HG03460 (cell line): ENCODE results near the gene CAPSL.
"Not testable (repeated sequence)": the region's sequence is repeated elsewhere in the genome, so short reads cannot be mapped to it uniquely, and the experiment has no call there.

Experiments
- ATAC-seq: cut with Tn5 transposase; IDR thresholded peaks from one replicate; pipeline ENCODE4 v1.9.1; 2021; ENCODE audit not compliant: unreplicated experiment

Gene CAPSL

DNA sequence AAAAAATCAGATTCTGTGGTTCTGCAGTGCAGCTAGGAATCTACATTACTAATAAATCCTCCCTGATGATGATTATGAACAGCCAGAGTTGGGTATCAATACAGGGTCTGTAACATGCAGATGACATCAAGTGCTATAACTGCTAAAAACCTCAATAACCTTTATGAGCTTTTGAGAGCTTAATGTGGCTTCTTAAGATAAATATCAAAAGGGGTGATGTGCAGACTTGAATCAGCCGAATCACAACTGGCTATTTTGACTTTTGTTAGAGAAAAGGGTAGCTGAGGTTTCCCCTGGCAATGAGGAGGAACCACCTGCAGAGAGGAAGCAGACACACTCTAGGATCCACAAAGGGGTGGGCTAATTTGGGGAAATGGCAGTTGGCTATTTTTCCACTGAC, 30.2 kb downstream of the CAPSL start:
- no peak for ATAC-seq

DNA sequence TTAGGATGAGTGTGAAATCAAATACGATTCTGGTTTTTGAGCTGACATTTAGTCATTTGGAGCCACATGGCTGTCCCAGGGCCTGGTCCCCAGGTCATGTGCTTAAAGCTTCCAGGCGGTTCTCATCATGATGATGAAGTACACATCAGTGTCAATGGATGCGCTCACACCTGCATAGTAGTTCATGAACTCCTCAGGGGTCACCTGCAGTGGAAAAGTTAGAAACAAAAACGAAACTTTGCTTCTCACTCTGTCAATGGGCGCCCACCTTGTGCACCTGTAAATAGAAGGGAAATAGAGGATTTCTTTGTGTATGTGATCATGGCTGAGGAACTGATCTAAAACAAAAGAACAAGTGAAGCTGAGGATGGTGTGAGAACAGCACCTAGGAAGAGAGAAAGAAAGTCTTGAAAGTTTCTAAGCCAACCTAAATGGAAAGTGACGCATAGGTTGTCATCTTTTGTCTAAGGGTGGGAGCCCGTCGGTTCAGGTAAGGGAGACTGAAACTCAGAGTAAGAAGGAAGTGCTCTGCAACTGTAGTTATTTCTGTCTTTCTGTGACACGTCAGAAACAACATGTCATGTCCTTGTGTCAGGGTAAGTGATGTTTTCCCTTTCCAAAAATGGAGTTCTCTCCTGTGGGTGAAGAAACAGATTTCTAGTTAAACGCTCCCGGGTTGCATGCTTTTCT, 33.8 kb downstream of the CAPSL start:
- ATAC-seq = no peak

DNA sequence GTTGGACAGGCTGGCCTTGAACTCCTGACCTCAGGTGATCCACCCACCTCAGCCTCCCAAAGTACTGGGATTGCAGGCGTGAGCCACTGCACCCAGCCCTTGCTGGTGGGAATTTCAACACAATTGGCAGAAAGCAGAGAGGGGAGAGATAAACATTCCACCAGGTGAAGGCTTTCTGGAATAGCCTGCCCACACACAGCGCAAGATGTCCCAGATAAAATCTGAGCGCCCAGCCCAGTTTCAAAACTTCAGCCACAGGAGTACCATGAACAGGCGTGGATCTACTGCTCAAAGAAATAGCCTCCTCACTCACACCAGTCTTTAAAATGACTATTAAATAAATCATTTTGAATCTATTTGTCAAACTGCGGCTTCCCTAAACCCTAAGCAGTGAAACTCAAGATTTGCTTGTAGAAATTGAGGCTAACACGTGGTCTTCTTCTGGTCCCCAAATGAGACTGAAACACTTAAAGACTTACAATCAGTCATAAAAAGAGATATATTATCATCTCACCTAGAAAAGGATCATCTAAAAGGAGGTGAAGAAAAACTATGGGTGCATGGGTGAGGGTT, 34.7 kb downstream of the CAPSL start:
- ATAC-seq = no peak

DNA sequence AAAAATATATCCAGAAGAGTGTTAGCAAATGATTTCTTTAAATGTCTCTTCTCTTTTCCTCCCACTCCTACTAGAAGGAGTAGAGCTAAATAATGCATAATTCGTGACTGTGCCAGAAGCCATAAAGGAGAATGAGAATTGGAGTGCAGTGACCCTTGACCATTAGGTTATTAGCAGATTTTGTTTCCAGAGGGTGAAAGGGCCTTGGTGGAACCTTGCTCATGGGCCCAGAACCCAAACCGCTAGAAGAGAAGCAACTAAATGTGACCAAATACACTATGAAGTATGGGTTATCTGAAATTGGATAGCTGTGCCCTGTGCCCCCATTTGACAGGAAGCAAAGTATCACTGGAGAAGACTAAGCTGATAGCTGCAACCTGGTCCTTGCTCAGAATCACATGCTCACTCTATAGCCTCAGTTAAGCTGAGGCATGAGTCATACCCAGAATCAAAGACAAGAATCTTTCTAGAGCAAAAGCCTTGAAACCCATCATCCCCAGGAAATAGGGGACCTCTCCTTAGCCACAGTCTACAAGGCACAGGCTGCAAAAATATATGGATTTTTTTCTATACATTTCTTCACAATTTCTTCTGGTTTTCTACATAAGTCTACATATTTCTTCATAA, 36.3 kb downstream of the CAPSL start:
- ATAC-seq = no peak

DNA sequence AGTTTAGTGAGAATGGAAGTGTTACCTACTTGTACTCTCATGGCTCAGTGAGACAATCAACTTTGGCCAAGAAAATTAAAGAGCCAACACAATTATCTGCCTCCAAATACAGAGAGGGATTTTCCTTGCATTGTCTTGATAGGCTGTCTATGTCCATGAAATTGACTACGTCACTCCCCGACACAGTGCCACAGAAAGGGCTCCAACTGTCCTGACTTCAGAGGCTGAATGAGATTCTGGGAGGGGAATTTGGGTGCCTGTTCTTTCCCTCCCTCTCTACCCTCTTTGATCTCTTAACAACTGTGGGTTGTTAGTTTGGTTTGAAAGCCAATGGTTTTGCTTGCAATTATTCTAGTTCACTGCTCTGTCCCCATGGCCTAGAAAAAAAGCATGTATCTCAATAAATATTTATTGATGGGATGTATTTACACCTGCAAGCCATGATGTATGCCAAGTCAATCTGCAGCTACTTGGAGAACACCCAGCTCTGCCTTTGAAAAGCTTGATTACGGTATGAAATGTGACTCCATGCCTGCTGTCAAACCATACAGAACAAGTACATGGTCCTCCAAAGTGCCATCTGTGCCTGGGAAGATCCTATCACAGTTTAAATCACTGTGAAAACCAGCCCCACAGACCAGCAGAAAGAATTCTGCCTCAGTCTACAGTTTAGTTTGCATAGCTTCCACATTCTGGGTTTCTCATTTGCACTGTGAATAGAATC, 37.3 kb downstream of the CAPSL start:
- ATAC-seq = no peak

DNA sequence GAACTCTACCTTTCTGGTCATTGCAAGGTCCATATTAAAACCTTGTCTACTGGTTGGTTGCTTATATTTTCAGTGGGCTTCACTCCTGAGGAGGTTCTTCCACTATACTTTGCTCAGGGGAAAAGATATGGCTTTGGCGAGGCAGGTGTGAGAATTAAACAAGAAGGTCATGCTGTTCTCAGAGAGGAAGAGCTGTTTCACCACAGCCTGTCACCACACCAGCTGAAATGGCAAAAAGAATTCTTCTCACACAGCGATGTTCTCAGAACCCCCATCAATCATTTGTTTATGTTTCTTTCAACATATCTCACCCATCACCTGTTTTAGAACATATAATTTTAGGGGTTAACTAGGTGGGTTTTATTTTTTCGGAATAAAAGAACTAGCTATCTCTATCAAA, 38.6 kb downstream of the CAPSL start:
- ATAC-seq = no peak

DNA sequence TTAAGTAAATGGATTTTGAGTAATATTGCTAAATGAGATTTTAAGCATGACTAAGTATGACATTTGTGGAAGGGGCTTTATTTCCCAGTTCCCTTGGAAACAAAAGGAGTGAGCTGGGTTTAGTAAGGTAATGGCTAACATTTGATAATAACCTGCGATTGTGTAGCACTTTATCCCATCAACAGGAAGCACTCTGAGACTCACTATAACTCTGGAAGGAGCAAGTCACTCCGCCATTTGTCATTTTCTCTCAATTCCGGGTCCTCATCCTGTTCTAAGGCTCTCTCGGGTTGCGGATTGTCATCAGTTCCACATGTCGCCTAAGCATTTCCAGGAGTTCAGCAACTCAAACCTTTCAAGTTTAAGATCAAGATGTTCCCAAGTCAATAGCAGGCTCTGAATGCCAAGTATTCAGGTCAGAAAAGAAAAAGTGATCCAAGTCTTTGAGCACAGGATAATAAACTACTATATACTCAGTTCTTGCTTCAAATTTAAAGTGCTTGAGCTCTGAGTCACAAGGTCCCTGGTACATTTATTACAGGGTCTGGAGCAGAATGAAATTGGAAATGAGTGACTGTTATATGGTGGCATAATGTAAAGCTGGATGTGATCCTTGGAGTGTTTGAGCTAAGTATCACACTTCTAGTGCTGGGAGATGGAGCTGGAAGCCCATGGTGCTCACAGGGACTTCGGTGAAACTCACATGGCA, 39.3 kb downstream of the CAPSL start:
- ATAC-seq = no peak

DNA sequence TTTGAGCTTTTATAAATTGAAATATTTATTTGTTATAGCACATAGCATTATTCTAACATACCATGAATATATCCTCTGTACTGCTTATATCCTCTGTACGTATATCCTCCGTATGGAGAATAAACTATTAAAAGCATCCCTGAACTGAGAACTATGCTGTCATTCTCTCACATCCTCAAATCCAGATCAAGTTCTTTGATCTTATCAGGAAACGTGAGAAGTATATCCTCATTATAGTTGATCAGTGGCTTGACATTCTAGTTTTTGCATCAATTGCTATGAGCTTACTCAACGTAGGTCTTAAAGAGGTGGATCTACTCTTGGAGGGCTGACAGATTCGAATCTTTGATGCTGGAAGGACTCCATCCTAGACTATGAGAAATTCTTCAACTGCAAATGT, 44.3 kb downstream of the CAPSL start:
- ATAC-seq = no peak

DNA sequence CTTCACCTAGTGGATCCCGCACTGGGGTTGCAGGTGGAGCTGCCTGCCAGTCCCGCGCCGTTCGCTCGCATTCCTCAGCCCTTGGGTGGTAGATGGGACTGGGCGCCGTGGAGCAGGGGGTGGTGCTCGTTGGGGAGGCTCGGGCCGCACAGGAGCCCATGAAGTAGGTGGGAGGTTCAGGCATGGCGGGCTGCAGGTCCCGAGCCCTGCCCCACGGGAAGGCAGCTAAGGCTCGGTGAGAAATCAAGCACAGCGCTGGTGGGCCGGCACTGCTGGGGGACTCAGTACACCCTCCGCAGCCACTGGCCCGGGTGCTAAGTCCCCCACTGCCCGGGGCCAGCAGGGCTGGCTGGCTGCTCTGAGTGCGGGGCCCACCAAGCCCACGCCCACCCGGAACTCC, 45.6 kb downstream of the CAPSL start:
- not testable (repeated sequence) for ATAC-seq

DNA sequence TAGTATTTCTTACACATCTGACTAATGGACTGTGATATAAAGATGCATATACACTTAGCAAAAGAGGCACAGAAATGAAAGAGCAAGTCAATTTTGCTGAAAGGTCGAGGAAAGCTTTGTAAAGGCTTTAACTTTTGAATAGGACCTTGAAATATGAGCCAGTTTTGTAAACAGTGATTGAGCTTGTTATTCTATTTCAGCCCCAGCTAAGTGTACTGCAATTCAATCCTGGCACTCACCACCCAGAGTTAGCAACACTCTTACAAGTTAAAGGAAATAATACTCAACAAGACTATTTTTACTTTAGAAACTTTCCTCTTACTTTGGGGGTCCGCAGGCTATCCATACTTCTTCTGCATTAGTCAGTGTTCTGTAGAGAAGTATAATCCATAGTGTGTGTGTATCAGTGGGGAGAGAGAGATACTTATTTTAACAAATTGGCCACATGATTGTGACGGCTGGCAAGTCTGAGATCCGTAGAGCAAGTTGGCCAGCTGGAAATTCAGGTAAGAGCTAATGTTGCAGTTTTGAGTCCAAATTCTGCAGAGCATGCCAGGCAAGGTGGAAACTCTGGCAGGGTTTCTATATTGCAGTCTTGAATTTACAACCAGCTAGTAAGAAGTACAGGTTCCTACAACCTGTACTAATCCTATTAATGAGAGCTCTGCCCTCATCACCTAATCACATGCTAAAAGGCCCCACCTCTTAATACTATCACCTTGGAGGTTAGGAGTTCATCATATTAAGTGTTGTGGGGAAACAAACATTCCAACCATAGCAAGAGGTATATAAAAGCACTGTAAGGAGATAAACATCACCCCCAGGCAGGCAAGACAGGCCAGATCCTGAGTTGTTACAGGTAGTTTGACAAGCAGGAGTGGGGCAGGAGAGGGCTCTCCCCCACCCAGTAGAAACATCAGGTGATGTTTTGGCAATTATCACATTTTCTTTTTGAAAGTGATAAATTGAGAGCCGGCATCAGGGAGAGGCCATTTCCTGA, 48.1 kb downstream of the CAPSL start:
- no peak for ATAC-seq

DNA sequence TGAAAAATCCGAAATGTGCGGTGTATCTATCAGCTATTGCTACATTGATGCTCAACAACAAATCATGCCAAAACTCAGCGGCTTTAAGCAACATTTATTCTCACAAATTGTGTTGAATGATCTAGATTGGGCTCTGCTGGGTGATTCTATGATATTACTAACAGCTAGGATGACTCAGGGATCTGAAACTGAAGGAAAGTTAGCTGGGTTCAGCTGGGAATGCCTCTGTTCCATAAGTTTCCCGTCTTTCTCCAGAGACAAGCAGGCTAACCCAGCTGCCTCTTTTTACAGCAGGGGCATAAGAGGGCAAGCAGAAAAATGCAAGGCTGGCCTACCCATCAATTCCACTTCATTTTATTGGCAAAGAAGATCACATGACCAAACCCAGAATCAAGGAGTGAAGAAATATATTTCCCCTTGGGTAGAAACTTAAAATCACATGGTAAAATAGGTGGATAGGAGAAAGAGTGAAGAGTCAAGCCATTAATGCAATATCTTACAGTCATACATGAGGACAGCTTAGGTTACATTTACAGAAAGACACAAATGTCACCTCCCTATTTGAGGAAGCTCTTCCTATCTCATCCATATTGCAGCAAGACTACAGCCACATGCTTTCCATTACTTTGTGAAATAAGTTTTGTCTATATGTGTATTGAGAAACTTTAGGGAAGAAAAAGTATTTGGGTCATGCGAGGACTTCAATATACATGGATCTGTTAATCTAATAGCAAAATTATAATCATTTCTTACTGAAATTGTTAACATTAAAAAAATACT, 50.9 kb downstream of the CAPSL start:
- ATAC-seq = no peak

DNA sequence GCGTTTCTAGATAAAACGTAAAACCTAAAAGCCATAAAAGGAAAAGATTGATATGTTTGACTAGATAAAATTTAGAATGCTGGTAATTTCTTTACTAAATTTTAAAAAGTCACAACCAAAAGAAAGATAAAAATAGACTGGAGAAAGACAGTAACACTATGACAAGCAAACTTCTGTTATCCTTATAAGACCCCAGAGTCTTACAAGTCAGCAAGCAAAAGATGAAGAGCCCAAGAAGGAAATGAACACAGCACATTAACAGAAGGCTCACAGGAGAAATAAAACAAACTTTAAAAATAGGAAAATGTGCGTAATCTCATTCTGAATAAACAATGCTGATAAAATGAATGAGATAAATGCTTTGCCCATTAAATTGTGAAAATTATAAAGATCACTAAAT, 52.0 kb downstream of the CAPSL start:
- no peak for ATAC-seq

DNA sequence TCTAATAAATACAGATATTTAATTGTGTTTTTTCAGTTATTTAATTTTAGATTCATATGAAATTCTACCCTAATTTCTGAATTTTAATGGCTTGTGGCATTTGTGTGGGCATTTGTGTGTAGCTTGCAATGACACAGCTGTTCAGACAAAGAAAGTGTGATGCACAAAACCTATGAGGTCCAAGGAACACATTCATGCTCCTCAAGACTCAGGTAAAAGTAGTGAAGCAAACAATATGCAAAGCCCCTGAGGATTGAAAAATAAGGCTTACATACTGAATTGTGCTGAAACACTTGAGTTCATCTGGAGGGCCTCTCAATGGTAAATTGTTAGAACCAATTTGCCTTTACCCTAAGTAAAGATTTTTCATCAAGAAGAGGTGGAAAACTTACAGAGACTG, 53.6 kb downstream of the CAPSL start:
- ATAC-seq = no peak

DNA sequence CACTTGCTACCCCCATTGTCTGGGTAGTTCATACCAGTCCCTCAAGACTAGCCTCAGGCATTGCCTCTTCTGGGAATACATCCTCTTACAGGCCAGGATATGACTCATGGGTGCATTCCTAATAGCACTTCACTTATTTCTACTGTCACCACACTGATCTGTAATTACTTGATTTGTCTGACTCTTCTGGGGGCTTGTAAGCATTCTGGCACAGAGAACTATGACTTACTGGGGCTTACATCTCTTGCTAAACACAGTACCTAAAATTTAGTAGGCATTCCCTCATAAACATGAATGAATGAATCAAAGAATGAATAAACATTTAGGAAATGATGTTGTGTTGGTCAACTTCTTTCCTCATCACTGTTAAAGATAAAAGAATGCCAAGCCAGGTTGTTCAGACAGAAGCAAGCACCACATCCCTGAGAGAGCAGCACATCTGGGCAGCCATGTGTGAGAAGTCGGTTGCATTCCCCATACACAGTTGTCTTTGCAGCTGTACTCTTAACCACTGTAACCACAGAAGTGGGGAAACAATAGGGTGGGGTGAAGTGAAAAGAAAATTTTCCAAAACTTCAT, 54.1 kb downstream of the CAPSL start:
- peak; percentile 82 for ATAC-seq

DNA sequence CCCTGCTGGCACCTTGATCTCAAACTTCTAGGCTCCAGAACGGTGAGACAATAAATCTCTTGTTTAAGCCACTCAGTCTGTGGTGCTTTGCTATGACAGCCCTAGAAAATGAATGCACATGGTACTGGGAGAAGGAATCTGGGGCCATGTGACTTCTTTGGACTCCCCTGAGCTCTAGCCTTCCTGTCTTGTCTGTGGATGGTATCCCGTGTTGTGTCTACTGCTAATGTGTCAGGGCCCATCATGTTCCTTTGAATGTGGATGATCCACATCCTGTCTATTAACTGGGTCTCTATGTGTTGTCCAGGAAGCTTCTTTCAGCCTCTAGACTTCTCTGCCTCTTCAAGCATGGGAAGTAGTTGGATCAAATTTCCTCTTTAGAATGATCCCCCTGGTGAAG, 56.7 kb downstream of the CAPSL start:
- ATAC-seq = no peak

DNA sequence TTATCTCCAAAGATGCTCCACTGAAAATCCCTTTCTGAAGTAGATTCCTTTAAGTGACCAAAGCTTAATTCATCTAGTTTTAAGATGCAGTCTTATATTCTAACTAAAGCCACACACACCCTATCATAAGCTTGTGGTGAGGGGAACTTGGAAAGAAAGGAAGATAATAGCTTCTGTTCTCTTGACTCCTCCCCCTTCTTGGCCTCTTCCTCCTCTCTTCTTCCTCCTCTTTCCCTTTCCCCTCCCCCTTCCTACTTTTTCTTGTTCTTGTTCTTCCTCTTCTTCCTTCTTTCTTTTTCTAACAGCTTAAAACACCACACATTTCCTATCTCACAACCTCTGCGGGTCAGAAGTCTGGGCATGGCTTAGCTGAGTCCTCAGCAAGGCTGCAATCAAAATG, 58.3 kb downstream of the CAPSL start:
- no peak for ATAC-seq

DNA sequence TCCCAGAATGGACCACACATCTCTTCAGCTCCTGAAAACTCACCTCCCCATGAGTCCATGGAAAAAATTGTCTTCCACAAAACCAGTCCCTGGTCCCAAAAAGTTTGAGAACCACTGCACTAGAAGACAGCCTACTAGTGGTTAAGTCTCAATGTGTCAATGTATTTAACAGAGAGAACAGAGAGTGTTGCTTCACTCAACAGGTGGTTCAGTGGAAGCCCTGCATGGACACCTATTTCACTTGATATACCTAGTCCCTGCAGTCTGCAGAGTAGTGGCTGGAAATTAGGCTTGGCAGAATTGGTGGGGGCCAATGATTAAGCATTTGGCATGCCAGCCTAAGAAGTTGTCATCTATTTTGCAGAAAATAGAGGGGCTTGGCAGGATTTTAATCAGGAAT, 58.8 kb downstream of the CAPSL start:
- ATAC-seq = no peak

DNA sequence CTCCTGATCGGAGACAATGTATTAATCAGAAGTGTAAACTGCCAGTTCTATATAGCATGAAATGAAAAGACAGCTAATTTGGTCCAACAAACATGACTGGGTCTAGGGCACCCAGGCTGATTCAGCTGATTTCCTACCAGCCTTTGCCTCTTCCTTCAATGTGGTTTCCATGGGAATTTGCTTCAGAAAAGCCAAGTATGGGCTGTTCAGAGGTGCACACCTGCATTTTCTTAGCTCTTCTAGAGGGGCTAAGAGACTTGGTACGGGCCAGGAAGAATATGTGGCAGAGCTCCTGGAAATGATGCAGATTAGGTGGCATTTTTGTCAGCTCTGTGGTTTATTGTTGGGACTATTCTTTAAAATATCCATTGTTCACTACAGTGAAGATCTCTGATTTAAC, 59.3 kb downstream of the CAPSL start:
- no peak for ATAC-seq

DNA sequence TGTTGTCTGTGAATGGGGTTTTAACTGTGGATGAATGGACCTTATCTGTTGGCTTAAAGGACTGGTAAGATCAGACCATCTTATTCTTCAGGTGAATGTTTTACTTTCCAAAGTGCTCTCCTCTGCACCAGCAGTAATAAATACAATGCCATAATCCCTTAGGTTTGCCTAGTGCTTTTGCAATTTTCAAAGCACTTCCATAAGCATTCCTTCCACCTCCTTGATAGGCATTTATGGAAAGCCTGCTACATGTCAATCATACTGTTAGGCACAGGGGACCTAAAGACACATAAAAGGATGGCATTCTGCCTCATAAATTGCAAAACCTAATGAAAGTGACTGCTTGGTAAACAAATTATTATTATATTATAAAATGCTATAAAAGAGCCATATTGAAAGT, 60.3 kb downstream of the CAPSL start:
- ATAC-seq = no peak
